GM21526 (cell line): ENCODE data around the gene LPP.

ENCODE experiments used
- ATAC-seq: cut with Tn5 transposase; IDR thresholded peaks from one replicate; pipeline ENCODE4 v1.9.1; 2021; ENCODE audit warnings: moderate library complexity; ENCODE audit not compliant: unreplicated experiment, low FRiP score

LPP gene

DNA sequence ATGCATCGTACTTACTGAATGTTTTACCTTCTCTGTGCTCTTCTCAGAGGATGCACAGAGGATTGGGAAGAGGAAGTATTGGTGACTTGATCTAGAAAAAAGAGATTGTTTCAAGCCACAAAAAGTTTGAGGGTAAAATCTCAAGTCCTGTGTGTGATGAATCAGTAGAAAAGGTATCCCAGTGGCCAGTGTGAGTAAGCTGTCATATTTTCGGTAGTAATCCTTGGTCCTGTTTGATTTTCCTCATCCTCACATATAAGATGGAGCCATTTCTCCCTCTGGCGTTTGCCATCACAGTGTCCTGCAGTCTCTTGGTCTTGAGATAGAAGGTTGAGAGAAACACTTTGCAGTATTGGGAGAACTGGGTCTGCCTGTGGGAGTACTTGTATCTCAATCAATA is 166.8 kb downstream of the LPP start:
- ATAC-seq: no peak

DNA sequence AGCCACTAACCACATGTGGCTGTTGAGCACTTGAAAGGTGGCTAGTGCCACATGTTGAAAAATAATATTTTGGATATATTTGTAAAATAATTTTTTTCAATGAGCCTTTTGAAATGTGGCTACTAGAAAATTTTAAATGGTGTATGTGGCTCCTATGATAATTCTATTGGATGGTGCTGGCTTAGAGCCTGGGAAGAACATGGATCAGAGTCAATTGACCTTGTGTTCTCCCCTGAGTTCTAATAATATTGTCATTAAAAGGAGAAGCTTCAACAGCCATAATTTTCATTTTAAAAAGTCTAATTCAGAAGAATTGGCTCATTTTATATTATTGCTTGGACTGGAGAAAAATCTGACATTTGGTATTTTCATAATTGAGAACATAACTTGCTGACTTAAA is 167.3 kb downstream of the LPP start:
- no peak for ATAC-seq

DNA sequence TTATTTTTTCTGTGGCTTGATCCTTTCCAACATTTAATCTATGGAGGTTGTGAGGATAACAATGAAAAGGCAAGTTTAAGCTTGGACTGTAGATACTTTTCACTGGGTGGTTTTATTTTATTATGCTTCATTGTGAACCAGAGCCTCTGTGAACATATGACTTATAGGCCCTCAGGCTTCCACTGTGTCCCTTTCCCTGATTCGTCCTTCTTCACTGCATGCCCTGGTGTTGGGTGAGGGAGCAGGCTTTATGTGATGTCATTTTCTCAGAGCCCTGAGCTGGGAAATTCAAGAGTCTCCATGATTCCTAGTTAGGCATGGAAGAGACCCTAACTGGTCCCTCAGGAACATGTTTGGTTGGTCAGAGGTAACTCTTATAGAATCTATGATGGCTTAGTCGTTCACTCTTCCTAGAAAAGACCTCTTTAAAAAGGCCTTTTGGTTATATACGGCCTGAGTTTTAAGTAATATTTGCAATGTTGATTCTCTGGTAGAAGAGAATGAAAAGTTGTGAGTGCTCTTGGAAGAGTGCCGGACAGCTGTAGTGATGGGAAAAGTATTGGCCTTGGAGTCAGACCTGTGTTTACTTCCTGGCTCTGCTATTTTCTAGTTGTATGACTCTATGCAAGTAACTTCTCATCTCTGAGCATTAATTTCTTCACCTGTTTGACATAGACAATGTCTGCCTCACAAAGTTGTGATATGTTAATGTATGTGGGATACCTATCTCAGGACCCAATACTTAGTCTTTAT is 168.4 kb downstream of the LPP start:
- no peak for ATAC-seq

DNA sequence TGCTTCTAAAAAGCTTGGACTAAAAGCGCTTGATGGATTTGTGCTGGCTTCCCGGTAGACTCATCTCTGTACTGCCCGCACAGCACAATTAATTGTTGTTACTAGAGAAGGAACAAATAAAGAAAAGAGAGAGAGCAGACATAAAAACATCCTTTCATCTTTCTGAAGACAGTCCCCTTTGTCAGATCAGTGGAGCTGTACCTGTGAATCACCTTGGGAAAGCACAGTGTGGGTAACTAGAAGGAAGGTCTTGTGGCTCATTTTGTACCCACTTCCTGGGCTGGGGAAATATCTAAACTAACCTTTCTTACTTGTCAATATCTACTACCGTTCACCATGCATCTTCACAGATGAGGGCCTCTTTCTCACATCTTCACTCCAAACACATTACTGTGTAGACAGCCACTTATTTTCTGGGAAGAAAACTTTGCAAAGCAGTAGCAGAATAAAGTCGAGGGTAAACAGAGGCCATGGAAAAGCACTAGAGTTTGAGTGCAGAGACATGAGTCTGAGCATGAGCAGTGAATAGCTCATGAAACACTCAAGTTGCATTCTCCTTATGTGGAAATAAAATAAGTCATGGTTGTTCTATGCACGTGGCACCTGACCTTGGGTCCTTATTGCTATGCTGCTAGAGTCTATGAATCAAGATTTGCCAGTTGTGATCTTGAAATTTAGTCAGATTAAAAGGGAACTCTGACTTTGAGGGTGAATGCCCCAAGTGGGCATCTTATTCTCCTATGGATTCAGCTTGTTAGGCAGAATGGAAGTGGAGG is 169.3 kb downstream of the LPP start:
- no peak for ATAC-seq

DNA sequence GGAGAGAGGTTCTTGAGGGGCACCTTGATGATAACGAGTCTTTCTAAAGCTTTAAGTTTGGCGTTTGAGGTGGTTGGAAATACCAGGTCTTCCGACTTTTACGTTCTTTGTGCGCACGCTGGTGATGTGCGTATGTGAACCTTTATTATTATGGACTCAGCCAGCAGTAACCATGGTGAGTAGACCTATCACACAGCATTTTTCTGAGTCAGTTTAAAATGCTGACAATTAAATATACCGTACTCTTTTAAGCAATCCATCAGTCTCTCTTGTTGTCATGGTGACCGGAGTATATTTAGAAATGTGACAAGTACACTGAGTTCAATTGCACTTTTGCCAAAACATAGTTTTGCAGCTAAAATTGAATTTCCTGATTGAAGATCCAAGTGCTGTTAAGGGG is 172.2 kb downstream of the LPP start:
- no peak for ATAC-seq

DNA sequence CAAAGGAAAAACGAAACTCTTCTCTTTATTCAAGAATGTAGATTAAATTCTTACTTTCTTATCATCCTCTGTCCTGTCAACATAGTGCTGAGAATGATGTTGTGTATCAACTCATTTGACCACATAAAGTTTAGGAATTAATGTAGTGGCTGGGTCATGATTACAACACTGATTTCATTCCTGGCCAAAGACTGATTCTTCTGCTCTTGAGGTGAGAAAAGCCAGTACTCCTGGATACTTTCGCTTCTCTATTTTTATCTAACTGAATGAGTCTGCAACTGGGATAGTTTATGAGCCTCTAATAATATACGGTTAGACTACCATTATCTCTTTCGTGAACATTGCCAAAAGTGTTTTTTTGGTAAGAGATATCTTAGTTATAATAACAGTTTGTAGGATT is 173.0 kb downstream of the LPP start:
- ATAC-seq: no peak

DNA sequence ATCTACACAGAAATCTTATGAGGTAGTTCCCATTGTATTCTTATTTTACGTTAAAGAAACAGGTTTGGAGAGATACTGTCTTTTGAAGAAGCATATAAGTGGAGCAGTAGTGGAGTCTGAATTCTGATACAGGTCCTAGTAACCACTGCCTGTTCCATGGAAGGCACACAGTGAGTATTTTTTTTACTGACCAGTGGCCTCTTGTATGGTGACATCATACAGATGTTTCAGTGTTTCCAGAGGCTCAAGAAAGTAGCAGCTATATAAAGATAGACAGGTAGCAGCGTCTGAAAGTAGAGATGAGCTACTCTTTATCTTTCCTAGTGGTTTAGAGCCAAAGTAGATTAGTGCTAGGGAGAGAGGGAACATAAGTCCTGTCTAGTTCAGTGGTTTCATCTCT is 173.5 kb downstream of the LPP start:
- ATAC-seq: no peak

DNA sequence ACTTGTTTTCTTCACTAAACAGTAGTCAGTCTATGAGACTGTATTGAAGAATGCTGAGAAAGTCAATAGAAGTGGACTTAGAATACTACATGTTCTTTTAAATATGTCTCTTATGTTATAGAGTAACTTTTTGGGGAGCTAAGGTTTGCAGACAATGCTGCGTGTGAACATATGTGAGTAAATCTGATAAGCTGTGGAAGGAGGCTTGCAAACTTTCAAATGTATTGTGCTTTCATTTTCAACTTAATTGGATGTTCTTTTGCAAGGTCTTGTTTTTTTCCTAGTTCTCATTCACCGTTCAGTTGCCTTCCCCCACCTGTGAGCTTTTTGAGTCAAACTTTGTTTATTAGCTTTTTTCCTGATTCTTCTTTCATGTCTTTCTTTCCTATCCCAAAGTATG is 176.2 kb downstream of the LPP start:
- ATAC-seq: no peak

DNA sequence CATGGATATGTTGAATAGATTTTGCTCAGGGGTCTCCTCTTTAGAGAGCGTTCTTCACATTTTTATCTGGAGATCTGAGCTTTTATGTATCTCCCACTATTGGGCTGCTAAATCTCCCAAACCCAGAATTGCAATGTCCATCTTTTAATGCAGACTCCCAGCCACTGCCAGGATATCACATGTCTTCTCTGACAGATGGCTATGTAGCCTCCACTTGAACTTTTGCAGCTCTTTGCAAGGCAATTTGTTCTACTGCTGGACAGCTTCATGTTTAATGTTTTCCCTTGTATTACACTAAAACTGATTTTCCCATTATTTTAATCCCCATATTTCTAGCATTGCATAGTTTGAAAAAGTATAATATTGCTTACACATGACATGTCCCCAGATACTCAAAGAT is 177.2 kb downstream of the LPP start:
- ATAC-seq: no peak

DNA sequence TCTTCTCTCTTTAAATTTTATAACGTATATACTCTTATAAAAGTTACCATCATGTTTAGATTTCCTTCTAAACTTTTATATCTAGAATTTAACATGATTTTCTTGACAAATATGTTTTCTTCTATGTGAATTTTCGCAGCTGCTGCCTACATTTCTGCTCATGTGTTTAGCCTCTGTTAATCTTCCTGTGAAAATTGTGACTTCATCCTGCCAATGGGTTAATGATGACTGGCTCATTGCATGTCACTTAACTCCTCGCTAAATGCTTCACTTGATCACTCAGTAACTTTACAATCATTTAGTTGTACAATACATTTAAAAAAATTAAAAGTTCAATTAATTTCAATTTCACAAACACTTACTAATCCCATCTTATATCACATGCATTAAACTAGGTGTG is 178.1 kb downstream of the LPP start:
- no peak for ATAC-seq

DNA sequence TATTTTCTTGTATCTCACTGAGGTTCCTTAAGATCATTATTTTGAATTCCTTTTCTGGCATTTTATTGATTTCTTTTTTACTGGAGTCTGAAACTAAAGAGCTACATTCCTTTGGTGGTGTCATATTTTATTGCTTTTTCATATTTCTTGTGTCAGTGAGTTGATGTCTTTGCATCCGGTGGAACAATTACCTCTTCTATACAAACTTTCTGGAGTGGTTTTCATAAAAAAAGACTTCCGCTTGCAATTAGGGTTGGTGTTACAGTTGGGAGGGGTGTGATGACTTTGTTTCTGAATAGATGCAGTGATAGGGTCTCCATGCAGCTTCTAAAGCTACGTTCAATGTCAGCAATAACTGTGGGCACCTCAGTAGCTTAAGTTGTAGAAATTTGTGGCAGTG is 181.7 kb downstream of the LPP start:
- ATAC-seq: no peak

DNA sequence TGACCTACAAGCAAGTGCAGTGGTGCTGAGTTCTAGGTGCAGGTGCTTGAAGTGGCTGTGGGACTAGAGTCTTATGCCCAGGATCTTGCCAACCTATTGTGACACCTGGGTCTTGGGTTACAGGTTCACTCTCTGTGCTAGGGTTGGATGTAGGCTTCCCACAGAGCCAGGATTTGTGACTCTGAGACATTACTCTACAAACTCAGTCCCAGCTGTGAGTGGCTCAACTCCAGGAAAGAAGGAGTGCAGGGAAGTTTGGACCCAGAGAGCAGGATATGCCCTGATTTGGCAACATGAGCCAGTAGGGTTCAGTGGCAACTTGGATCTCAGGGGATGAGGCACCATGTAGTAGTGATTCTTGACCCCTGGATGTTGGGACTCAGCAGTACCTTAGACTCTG is 182.2 kb downstream of the LPP start:
- no peak for ATAC-seq

DNA sequence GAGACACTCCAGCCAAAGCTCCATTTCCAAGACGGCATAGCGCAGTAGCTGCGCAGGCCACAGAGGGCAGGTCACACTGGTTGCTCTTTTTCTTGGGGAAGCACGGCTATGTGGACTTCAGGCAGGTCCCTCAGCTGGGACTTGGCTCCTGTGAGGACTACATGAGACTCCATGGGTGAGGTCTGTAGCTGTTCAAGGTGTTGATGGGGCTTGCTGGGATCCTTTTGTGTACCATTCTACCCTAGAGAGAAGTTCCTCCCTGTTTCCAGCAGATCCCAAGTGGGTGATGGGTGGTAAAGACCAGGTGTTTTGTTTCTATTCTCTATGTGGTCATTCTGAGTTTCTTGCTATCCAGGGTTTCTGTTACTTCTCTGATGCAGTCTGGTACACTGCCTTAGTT is 183.3 kb downstream of the LPP start:
- ATAC-seq: no peak

DNA sequence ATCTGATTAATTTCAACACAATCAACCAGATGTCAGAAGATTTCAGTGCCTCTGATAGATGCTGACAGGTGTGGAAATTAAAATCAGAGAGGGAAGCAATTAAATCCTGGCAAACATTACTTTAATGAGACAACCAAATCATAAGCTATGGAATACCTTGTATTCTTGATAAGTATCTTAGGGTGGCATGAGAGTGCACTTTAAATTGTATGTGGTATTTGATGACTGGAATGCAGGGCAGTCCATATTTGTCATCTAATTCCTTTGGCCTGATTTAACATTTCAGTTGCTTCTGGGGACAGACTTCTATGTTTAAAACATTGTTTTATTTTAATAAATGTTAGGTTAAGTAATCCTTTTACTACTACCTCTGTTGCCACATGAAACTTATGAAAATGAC is 184.1 kb downstream of the LPP start:
- no peak for ATAC-seq

DNA sequence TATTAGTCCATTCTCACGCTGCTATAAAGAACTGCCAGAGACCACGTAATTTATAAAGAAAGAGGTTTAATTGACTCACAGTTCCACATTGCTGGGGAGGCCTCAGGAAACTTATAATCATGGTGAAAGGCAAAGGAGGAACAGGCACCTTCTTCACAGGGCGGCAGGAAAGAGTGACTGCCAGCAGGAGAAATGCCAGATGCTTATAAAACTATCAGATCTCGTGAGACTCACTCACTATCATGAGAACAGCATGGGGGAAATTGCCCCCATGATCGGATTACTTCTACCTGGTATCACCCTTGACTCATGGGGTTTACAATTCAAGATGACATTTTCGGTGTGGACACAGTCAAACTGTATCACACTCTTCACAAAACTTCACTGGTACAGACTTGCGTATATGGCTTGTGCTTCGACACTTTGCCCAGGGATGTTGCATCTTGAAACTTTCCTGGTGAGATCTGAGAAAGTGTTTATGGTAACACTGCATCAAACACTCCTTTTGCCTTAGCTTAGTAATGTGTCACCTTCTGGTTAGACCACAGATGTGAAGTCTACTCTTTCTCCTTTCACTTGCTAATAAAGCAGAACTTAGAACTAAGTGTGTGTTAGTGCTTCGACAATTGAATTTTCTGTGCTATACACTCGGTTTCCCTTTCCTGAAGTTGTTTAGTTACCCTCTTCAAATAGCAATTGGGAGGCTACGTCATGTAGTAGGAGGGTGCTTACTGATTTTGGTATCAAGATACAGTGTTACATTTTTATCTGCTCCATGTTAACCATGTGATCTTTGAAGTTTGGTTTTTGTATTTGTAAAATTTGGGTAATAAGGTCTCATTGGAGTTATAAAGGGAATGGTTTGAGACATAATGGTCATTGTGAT is 185.7 kb downstream of the LPP start:
- ATAC-seq: peak; percentile 66

DNA sequence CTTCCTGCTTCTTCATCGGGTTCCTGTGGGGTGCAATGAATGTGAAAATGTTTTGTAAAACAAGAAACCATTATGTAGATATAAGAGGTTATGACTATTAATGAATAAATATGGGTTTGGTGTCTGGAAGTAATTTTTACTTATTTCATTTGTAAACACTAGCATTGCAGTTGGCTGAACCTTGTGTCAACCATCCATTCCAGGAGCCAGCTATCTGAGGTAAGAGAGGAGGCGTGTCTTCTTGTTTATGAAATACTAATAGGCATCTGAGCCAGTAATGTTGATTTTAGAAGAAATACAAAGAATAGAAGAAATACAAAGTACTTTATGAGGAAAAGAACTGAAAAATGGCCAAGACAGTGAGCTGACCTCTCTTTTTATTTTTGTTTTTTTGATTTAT is 187.5 kb downstream of the LPP start:
- ATAC-seq: no peak

DNA sequence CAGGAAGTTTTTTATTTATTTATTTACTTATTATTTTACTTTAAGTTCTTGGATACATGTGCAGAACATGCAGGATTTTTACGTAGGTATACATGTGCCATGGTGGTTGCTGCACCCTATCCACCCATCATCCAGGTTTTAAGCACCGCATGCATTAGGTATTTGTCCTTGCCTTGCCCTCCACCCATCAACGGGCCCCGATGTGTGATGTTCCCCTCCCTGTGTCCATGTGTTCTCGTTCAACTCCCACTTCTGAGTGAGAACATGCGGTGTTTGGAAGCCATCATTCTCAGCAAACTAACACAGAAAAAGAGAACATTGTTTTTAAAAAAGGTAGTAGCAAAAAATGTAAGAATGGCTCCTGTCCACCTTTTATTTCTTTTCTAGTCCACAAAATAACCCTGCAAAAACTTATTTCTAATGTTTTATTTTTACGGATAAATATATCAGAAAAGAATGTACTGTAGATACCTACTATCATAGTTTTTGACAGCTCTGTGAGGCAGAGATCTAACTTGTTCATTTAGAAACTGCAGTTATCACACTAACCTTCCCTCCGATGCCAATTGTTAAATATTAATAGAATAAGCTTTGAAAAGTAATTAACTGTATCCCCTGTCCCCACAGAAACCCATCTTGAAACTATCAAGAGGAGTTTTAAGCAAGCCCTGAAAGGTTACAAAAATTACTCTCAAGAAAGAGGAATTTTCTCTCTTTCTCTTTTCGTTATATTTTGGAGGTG is 189.2 kb downstream of the LPP start:
- ATAC-seq: no peak

DNA sequence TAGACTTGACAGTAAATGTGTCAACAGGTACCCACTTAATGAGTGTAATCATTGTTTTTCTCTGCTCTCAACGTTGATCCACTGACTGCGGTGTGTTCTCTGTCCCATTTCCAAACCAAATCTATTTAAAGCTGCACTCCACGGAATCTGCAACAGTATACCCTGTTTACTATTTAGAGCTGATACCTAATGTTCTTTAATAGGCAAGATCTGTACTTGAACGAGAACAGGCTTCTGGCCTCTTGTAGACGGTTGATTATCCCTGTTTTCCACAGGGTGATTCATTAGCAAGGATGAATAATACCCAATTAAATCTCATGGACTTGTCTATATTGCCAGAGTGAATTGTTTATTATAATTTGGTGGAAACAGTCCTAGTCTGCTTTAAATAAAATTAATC is 189.9 kb downstream of the LPP start:
- ATAC-seq: no peak

DNA sequence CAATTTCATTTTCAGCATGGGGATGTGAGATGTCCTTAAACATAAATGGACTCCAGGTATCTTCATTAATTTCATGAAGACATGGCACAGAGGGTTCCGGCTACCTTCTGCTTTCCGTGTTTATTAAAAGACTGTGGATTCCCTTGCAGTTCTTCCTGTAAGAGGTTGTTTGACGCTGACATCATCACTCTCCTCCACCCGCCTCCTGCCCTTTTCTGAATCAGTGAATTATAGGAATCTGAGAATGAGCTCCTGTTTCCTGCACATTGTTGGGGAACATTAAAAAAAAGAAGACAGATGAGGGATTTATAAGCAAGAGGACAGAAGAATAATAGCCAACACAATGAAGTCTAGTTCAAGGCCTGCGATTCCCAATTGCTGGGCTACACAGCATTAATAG is 191.3 kb downstream of the LPP start:
- no peak for ATAC-seq

DNA sequence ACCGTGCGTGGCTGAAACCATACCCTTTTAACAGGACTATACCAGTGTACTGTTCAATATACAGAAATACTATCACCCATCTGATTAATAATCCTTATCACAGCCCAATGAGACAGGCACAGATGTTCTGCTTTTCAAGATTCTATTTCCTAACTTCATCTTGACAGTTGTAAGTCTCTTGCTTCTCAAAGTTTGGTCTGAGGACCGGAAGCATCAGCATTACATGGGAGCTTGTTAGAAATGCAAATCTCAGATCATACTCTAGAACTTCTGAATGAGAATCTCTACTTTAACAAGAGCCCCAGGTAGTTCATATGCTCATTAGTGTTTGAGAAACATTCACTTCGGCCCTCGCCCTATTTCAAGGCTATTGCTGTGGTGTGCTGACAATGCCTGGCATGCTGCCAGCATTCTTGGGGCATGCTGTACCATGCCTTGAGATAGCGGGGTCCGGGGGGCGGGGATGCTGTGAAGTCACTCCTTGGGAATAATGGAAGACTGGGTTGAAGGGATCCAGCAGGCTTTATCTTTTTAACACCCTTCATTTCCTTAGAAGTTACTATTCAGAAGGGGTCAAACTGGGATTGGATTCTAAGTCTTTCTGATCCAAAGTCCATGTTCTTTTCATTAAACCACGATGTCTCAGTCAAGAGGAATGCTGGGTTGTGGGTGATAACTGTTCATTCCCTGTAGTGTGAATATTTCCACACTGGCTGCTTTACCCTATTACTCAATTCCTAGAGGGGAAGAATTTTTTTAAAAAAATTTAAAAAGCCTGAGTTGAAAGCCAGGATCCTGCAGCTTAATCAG is 194.7 kb downstream of the LPP start:
- no peak for ATAC-seq
